Sigmoid colon (tissue), 4 donors: ENCODE measurements around the gene GATA1.

Experiments used
- EP300 ChIP-seq, 4 donors: sonication (generic); formaldehyde crosslinking; IDR thresholded peaks; one replicate each; pipeline ENCODE4 v1.6.1; 2017; ENCODE audit warnings: antibody characterized with exemption in 4 of 4
- POLR2AphosphoS5 ChIP-seq, 4 donors: sonication (generic); formaldehyde crosslinking; IDR thresholded peaks; one replicate each; pipeline ENCODE4 v1.6.1; 2017; ENCODE audit warnings: antibody characterized with exemption in 4 of 4
- TF ChIP-seq, protein P1 (sequence below), 4 experiments: fragments of 450-650 bp in 3 of 4; fragments of 200-600 bp in 1 of 4; IDR thresholded peaks; one replicate each; pipeline ENCODE4 v1.5.1; 2016 to 2019; ENCODE audit warnings: antibody characterized with exemption in 4 of 4, mild to moderate bottlenecking in 3 of 4, moderate library complexity in 2 of 4

DNA sequence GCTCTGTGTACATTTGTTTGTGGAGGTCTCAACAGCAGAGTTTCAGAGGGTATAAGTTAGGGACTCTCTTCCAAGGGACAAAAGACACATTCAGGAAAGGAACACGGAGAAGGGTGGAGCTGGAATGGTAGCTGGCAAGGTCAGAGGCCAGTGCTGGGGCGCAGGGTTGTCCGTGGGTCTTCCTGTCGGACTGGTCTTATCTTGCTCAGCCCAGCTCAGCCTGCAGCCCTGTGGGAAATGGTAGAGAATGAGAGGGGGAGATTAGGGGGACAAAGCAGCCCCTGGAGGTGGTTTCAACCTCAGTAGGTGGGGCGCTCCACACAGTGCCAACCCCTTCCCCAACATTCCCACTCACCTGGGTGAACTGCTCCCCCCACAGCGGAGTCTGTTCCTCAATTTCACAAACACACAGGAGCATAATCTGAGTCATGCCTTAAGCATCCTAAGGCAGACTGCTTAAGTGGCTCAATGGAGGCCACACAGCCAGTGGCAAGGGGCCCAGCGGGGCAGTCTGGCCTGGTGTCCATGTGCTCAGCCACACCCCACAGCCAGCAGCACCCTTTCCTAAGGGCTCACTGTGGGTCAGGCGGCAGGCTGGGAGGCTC lies 8.6 kb downstream of the GATA1 start:
- no peak for TF ChIP-seq POLR2AphosphoS5 (IDR thresholded peaks at IDR 0.05)
- no peak for TF ChIP-seq EP300 (IDR thresholded peaks at IDR 0.05)
- TF ChIP-seq, protein P1, sequence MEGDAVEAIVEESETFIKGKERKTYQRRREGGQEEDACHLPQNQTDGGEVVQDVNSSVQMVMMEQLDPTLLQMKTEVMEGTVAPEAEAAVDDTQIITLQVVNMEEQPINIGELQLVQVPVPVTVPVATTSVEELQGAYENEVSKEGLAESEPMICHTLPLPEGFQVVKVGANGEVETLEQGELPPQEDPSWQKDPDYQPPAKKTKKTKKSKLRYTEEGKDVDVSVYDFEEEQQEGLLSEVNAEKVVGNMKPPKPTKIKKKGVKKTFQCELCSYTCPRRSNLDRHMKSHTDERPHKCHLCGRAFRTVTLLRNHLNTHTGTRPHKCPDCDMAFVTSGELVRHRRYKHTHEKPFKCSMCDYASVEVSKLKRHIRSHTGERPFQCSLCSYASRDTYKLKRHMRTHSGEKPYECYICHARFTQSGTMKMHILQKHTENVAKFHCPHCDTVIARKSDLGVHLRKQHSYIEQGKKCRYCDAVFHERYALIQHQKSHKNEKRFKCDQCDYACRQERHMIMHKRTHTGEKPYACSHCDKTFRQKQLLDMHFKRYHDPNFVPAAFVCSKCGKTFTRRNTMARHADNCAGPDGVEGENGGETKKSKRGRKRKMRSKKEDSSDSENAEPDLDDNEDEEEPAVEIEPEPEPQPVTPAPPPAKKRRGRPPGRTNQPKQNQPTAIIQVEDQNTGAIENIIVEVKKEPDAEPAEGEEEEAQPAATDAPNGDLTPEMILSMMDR (IDR thresholded peaks at IDR 0.05), result no peak
